ENCODE data around the gene HRAS.

DNA sequence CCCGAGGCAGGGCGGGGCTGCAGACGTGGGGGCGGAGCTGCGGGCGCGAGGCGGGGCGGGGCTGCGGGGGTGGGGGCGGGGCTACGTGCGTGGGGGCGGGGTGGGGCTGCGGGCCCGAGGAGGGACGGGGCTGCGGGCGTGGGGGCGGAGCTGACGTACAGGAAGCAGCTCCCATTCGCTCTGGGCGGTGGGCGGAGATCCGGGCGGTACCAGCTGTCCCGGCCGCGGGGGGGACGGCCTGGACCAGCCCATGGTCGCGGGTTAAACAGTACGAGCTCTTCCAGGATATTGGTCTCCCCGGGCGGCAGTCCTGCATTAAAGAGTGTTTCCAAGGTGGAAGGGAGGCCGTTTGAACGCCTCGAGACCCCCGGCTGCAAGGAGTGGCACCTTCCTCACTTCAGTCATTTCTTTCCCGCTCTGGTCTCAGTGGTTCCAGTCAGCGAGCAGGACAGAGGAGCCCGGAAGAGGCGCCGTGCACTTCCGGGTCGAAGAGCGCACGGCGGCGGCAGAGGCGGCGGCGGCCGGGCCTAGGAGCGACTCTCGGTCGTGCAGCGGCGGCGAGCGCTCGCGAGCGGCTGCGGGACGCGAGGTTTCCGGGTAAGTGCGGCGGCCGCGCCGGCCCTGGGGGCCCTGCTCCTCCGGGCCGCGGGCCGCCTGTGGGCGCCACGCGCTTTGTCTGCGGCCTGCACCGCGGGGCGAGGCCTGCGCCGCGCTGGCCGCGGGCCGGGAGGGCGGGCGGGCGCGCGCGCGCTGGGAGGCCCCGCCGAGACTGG, 40.8 kb upstream of the HRAS start, which contains the start of gene PHRF1:
- TF ChIP-seq POLR2A (IDR thresholded peaks at IDR 0.05; ENCODE audit: borderline replicate concordance, extremely low read depth, insufficient read depth, insufficient read length) (peak; percentile 54), FOSL1 (IDR thresholded peaks at IDR 0.05; ENCODE audit: low read depth) (no peak), EZH2phosphoT487 (IDR thresholded peaks at IDR 0.05; ENCODE audit: borderline replicate concordance) (no peak), RAD21 (IDR thresholded peaks at IDR 0.05; ENCODE audit: low read depth) (no peak), ZNF274 (IDR thresholded peaks at IDR 0.05; ENCODE audit: low read depth, low read length) (no peak), ZFX (IDR thresholded peaks at IDR 0.05) (peak; percentile 100), POLR2AphosphoS5 (IDR thresholded peaks at IDR 0.05; ENCODE audit: low read depth, low read length) (peak; percentile 85), SRF (IDR thresholded peaks at IDR 0.05; ENCODE audit: low read depth) (no peak), EGR1 (IDR thresholded peaks at IDR 0.05; ENCODE audit: low read depth) (no peak)
- TF ChIP-seq, protein P1, sequence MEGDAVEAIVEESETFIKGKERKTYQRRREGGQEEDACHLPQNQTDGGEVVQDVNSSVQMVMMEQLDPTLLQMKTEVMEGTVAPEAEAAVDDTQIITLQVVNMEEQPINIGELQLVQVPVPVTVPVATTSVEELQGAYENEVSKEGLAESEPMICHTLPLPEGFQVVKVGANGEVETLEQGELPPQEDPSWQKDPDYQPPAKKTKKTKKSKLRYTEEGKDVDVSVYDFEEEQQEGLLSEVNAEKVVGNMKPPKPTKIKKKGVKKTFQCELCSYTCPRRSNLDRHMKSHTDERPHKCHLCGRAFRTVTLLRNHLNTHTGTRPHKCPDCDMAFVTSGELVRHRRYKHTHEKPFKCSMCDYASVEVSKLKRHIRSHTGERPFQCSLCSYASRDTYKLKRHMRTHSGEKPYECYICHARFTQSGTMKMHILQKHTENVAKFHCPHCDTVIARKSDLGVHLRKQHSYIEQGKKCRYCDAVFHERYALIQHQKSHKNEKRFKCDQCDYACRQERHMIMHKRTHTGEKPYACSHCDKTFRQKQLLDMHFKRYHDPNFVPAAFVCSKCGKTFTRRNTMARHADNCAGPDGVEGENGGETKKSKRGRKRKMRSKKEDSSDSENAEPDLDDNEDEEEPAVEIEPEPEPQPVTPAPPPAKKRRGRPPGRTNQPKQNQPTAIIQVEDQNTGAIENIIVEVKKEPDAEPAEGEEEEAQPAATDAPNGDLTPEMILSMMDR (IDR thresholded peaks at IDR 0.05 in 2 of 3, conservative IDR thresholded peaks at IDR 0.05 in 1 of 3; ENCODE audit: borderline replicate concordance in 1 of 3, insufficient read depth in 1 of 3, low read depth in 2 of 3, low read length in 2 of 3) = no peak

All from HCT116 (cell line).